ENCODE data around the gene ASF1A. TPM values are rescaled to one million over a fixed set of nuclear protein-coding genes. Genes with fewer than 3 reads are reported as not detected.

ASF1A gene
- total and polyA plus RNA-seq, 2 of the 13 experiments (the other 11 are each of a cell fraction or from before 2014, with no cell fraction given): 14.5 to 49.9 TPM

DNA sequence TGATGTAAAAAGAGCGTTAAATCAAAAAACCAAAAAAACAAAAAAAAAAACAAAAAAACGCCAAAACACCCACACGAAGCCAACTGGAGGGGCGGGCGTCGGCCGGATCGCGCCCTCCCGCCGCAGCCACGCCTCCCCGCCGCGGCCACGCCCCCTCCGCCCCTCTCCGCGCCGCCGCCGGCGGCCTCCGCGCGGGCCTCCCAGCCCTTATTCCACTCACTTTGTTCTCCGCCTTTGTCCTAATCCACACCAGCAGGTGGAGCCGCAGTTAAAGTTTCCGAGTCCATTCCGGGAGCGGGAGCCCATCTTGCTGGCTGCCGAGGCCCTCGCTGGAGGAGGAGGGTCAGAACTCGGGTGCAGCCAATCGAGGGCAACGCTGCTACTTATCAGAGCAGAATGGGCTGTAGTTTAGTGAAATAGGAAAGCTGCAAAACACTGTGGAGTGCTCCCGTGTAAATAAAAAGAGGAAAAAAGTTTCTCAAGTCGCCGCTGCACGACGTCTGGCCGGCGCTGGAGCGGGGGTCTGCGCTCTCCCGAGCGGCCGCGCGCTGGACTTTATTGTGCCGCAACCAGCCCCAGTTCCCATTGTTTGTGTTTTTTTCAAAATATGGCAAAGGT lies at the start of gene ASF1A (continued):
- TF ChIP-seq SMC3 (IDR thresholded peaks at IDR 0.05; ENCODE audit: low read length) (peak; percentile 29; the same call in 1 of the 2 replicates), SAFB2 (CRISPR knock-in tag; IDR thresholded peaks at IDR 0.05; ENCODE audit: borderline replicate concordance, low read depth) (no peak; the same call in 1 of the 2 replicates), TAF1 (CRISPR knock-in tag; IDR thresholded peaks at IDR 0.05) (peak; percentile 92), ZNF263 (CRISPR knock-in tag; IDR thresholded peaks at IDR 0.05) (peak; percentile 89), ZNF333 (CRISPR knock-in tag; IDR thresholded peaks at IDR 0.05; ENCODE audit: borderline replicate concordance) (no peak), PHF20 (CRISPR knock-in tag; IDR thresholded peaks at IDR 0.05) (0 out of 2 replicates have a peak, but pooled peaks have one; percentile 69), MTF1 (CRISPR knock-in tag; IDR thresholded peaks at IDR 0.05) (no peak), ZNF607 (CRISPR knock-in tag; IDR thresholded peaks at IDR 0.05; ENCODE audit: borderline replicate concordance) (peak; percentile 7; the same call in 1 of the 2 replicates), ZFP90 (CRISPR knock-in tag; IDR thresholded peaks at IDR 0.05; ENCODE audit: borderline replicate concordance) (peak; percentile 80; the same call in 1 of the 2 replicates), TEAD3 (CRISPR knock-in tag; optimal IDR thresholded peaks at IDR 0.05; ENCODE audit: borderline replicate concordance) (peak; percentile 84), ZNF790 (CRISPR knock-in tag; IDR thresholded peaks at IDR 0.05; ENCODE audit: borderline replicate concordance) (0 out of 2 replicates have a peak, but pooled peaks have one; percentile 1)
- TF ChIP-seq, protein P1, sequence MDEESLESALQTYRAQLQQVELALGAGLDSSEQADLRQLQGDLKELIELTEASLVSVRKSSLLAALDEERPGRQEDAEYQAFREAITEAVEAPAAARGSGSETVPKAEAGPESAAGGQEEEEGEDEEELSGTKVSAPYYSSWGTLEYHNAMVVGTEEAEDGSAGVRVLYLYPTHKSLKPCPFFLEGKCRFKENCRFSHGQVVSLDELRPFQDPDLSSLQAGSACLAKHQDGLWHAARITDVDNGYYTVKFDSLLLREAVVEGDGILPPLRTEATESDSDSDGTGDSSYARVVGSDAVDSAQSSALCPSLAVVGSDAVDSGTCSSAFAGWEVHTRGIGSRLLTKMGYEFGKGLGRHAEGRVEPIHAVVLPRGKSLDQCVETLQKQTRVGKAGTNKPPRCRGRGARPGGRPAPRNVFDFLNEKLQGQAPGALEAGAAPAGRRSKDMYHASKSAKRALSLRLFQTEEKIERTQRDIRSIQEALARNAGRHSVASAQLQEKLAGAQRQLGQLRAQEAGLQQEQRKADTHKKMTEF (CRISPR knock-in tag; IDR thresholded peaks at IDR 0.05): peak; percentile 65
- TF ChIP-seq, protein P2, sequence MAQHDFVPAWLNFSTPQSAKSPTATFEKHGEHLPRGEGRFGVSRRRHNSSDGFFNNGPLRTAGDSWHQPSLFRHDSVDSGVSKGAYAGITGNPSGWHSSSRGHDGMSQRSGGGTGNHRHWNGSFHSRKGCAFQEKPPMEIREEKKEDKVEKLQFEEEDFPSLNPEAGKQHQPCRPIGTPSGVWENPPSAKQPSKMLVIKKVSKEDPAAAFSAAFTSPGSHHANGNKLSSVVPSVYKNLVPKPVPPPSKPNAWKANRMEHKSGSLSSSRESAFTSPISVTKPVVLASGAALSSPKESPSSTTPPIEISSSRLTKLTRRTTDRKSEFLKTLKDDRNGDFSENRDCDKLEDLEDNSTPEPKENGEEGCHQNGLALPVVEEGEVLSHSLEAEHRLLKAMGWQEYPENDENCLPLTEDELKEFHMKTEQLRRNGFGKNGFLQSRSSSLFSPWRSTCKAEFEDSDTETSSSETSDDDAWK (CRISPR knock-in tag; IDR thresholded peaks at IDR 0.05): no peak
- TF ChIP-seq, protein P3, sequence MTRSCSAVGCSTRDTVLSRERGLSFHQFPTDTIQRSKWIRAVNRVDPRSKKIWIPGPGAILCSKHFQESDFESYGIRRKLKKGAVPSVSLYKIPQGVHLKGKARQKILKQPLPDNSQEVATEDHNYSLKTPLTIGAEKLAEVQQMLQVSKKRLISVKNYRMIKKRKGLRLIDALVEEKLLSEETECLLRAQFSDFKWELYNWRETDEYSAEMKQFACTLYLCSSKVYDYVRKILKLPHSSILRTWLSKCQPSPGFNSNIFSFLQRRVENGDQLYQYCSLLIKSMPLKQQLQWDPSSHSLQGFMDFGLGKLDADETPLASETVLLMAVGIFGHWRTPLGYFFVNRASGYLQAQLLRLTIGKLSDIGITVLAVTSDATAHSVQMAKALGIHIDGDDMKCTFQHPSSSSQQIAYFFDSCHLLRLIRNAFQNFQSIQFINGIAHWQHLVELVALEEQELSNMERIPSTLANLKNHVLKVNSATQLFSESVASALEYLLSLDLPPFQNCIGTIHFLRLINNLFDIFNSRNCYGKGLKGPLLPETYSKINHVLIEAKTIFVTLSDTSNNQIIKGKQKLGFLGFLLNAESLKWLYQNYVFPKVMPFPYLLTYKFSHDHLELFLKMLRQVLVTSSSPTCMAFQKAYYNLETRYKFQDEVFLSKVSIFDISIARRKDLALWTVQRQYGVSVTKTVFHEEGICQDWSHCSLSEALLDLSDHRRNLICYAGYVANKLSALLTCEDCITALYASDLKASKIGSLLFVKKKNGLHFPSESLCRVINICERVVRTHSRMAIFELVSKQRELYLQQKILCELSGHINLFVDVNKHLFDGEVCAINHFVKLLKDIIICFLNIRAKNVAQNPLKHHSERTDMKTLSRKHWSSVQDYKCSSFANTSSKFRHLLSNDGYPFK (CRISPR knock-in tag; IDR thresholded peaks at IDR 0.05; ENCODE audit: borderline replicate concordance): 0 out of 2 replicates have a peak, but pooled peaks have one; percentile 63
- TF ChIP-seq, protein P4, sequence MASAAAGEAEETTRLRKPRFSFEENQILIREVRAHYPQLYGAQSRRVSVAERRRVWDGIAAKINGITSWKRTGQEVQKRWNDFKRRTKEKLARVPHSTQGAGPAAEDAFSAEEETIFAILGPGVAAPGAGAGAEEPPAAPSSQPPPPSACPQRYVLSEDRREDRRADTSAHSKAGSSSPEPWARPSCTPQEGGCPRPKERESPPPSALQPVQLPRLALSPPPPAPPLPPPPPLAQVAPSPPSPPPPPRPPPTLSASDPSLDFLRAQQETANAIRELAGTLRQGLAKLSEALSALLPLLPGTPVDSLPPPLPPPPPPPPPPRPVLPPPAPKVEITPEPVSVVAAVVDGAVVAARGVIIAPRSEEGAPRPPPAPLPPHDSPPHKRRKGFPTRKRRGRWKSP (CRISPR knock-in tag; IDR thresholded peaks at IDR 0.05): peak; percentile 62; the same call in 1 of the 2 replicates
- TF ChIP-seq, protein P5, sequence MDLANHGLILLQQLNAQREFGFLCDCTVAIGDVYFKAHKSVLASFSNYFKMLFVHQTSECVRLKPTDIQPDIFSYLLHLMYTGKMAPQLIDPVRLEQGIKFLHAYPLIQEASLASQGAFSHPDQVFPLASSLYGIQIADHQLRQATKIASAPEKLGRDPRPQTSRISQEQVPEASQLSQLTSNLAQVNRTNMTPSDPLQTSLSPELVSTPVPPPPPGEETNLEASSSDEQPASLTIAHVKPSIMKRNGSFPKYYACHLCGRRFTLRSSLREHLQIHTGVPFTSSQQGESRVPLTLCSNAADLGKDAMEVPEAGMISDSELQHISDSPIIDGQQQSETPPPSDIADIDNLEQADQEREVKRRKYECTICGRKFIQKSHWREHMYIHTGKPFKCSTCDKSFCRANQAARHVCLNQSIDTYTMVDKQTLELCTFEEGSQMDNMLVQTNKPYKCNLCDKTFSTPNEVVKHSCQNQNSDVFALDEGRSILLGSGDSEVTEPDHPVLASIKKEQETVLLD (CRISPR knock-in tag; IDR thresholded peaks at IDR 0.05; ENCODE audit: low read depth): peak; percentile 60
- TF ChIP-seq, protein P6, sequence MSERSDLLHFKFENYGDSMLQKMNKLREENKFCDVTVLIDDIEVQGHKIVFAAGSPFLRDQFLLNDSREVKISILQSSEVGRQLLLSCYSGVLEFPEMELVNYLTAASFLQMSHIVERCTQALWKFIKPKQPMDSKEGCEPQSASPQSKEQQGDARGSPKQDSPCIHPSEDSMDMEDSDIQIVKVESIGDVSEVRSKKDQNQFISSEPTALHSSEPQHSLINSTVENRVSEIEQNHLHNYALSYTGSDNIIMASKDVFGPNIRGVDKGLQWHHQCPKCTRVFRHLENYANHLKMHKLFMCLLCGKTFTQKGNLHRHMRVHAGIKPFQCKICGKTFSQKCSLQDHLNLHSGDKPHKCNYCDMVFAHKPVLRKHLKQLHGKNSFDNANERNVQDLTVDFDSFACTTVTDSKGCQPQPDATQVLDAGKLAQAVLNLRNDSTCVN (CRISPR knock-in tag; IDR thresholded peaks at IDR 0.05; ENCODE audit: borderline replicate concordance): no peak
